Coronary artery (tissue), 2 donors: ENCODE measurements around the gene SLTM.

ENCODE experiments used
- DNase-seq: peaks from one replicate; pipeline ENCODE4 v3.0.0-alpha.2; 2017; ENCODE audit warnings: low spot score
- H3K27ac ChIP-seq, 2 donors: fragments of 200-600 bp; sonication (generic); one replicate each; pipeline ENCODE4 v1.5.1; 2016 to 2019
- H3K4me3 ChIP-seq: fragments of 200-600 bp; sonication (generic); 2 replicates; pipeline ENCODE4 v1.5.1; 2016; ENCODE audit warnings: mild to moderate bottlenecking, moderate library complexity
- CTCF ChIP-seq: fragments of 200-600 bp; sonication (generic); IDR thresholded peaks from one replicate; pipeline ENCODE4 v1.5.1; 2019; ENCODE audit warnings: antibody characterized with exemption

SLTM gene

GRCh38 chr15:58877999-58878825, 55.3 kb downstream of the SLTM start:
- no peak for DNase-seq
- Histone ChIP-seq H3K27ac (no peak overlapping the region), H3K4me3 (no peak overlapping the region)
- no peak for TF ChIP-seq CTCF

- TF ChIP-seq CTCF, result no peak
- DNase-seq, result no peak
- no peak overlapping the region for H3K27ac ChIP-seq
- H3K4me3 ChIP-seq, result no peak overlapping the region
Observed at GRCh38 chr15:58876306-58877106, 57.0 kb downstream of the SLTM start.

GRCh38 chr15:58875343-58875742, 58.1 kb downstream of the SLTM start:
- no peak for TF ChIP-seq CTCF
- no peak overlapping the region for H3K4me3 ChIP-seq
- DNase-seq, result no peak
- no peak overlapping the region for H3K27ac ChIP-seq

- Histone ChIP-seq H3K4me3 (no peak overlapping the region), H3K27ac (no peak overlapping the region)
- no peak for DNase-seq
- TF ChIP-seq CTCF, result no peak
Observed at GRCh38 chr15:58873267-58873666, 60.2 kb downstream of the SLTM start.

- H3K27ac ChIP-seq, result no peak overlapping the region
- DNase-seq, result no peak
- no peak for TF ChIP-seq CTCF
Observed at GRCh38 chr15:58870451-58870850, 63.0 kb downstream of the SLTM start.

GRCh38 chr15:58867926-58868325, 65.6 kb downstream of the SLTM start:
- TF ChIP-seq CTCF, result no peak
- H3K27ac ChIP-seq, result no peak overlapping the region
- H3K4me3 ChIP-seq, result no peak overlapping the region
- no peak for DNase-seq

More at GRCh38 chr15:58870451-58870850, 63.0 kb downstream of the SLTM start:
- H3K4me3 ChIP-seq, result no peak overlapping the region
